Measurements from ENCODE around the gene MCAM. TPM values are rescaled to one million over a fixed set of nuclear protein-coding genes. Genes with fewer than 3 reads are reported as not detected.

Gene MCAM
- total and polyA plus RNA-seq, 5 donors = 95.1 to 127 (median 99.1) TPM

- intact Hi-C loops (cut with DNase I) = no loop called here
- Histone ChIP-seq H3K27ac (ENCODE audit: low read length) (no peak overlapping the region), H3K4me1 (ENCODE audit: control insufficient read depth, insufficient read depth, low read length) (peaks cover 8% of the 10 kb centered on the region), H3K4me3 (ENCODE audit: low read length) (no peak overlapping the region), H3K27me3 (ENCODE audit: control insufficient read depth, insufficient read depth) (no peaks in the 10 kb centered on the region), H3K9me3 (ENCODE audit: control insufficient read depth, low read length) (no peaks in the 10 kb centered on the region)
- ATAC-seq (no peak), DNase-seq (no peak)
- 92% methylated on average over 12 of the region's 12 CpGs for WGBS
Measured at GRCh38 chr11:119345685-119346084, 28.8 kb upstream of the MCAM start.

DNA sequence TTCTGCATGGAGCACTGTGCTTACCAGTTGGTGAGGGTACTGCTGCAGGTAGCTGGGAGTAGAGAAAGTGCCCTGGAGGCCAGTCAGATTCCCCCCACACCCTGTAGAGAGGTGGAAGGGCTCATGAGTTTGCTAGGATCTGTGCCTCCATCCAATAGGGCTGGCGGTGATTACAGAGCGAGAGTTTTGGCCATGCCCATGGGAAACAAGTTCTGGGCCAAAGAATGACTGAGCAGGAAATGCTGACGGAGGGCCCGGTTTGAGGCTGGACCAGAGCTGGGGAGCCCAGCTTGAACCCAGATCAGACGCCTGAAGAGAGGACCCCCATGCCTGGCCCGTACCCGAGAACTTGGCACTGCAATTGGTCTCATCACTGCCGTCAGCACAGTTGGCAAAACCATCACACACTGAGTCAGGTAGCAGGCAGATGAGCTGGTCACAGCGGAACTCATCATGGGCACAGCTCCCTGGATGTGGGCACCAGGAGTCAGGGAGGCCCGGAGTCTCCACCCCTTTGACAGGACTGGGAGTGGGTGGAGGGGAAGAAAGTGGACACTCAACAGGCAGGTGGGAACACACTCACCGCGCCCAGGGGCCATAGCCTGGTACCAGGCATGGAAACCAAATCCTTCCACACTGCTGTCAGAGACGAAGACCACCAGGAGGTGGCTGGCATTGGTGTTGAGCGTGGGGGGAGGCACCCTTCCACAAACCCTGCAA, 27.5 kb upstream of the MCAM start:
- no peak for ATAC-seq
- DNase-seq = no peak
- WGBS = 70% methylated on average over 14 of the region's 14 CpGs
- no peak overlapping the region for H3K27ac ChIP-seq (ENCODE audit: low read length)
- intact Hi-C loops (cut with DNase I) = no loop called here
- H3K27me3 ChIP-seq (ENCODE audit: control insufficient read depth, insufficient read depth) = no peaks in the 10 kb centered on the region
- no peak overlapping the region for H3K4me3 ChIP-seq (ENCODE audit: low read length)
- H3K9me3 ChIP-seq (ENCODE audit: control insufficient read depth, low read length) = no peaks in the 10 kb centered on the region
- H3K4me1 ChIP-seq (ENCODE audit: control insufficient read depth, insufficient read depth, low read length) = peaks cover 8% of the 10 kb centered on the region

DNA sequence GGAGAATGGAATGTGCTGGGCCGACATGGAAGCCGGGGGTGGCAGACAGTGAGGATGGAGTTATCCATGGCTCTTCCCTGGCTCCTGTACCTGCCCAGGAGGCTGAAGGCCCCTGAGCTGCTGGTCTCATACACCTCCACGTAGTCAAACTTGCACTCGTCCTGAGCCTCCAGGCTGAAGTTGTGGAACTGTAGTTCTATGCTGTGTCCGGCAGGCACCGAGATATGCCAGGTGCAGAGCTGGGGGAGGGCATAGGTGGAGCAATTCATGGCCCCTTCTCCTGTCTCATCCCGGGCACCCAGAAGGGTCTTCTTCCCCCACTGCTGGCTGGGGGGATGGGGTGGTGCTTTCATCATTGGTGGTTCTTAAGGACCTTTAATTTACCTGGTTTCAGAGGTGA, 26.8 kb upstream of the MCAM start:
- 90% methylated on average over 7 of the region's 7 CpGs for WGBS
- H3K4me1 ChIP-seq (ENCODE audit: control insufficient read depth, insufficient read depth, low read length) = peaks cover 14% of the 10 kb centered on the region
- H3K27me3 ChIP-seq (ENCODE audit: control insufficient read depth, insufficient read depth) = no peaks in the 10 kb centered on the region
- ATAC-seq = no peak
- DNase-seq = no peak
- H3K27ac ChIP-seq (ENCODE audit: low read length) = no peak overlapping the region
- no peak overlapping the region for H3K4me3 ChIP-seq (ENCODE audit: low read length)
- no peaks in the 10 kb centered on the region for H3K9me3 ChIP-seq (ENCODE audit: control insufficient read depth, low read length)
- intact Hi-C loops (cut with DNase I) = no loop called here

GRCh38 chr11:119342362-119343130, 25.6 kb upstream of the MCAM start:
- 82% methylated on average over 10 of the region's 10 CpGs for WGBS
- ATAC-seq = no peak
- peaks cover 14% of the 10 kb centered on the region for H3K4me1 ChIP-seq (ENCODE audit: control insufficient read depth, insufficient read depth, low read length)

GRCh38 chr11:119342023-119342300, 25.0 kb upstream of the MCAM start:
- DNase-seq (no peak), ATAC-seq (no peak)
- Histone ChIP-seq H3K27me3 (ENCODE audit: control insufficient read depth, insufficient read depth) (no peaks in the 10 kb centered on the region), H3K27ac (ENCODE audit: low read length) (no peak overlapping the region), H3K4me3 (ENCODE audit: low read length) (no peak overlapping the region), H3K9me3 (ENCODE audit: control insufficient read depth, low read length) (no peaks in the 10 kb centered on the region), H3K4me1 (ENCODE audit: control insufficient read depth, insufficient read depth, low read length) (peaks cover 14% of the 10 kb centered on the region)
- intact Hi-C loops (cut with DNase I) = no loop called here
- WGBS = 81% methylated on average over 7 of the region's 7 CpGs

More at GRCh38 chr11:119342362-119343130, 25.6 kb upstream of the MCAM start:
- no peak overlapping the region for H3K27ac ChIP-seq (ENCODE audit: low read length)
- no peaks in the 10 kb centered on the region for H3K27me3 ChIP-seq (ENCODE audit: control insufficient read depth, insufficient read depth)
- peak in 1 of 3 donors; percentile 63 for DNase-seq
- intact Hi-C loops (cut with DNase I) = no loop called here
- no peak overlapping the region for H3K4me3 ChIP-seq (ENCODE audit: low read length)
- no peaks in the 10 kb centered on the region for H3K9me3 ChIP-seq (ENCODE audit: control insufficient read depth, low read length)

DNA sequence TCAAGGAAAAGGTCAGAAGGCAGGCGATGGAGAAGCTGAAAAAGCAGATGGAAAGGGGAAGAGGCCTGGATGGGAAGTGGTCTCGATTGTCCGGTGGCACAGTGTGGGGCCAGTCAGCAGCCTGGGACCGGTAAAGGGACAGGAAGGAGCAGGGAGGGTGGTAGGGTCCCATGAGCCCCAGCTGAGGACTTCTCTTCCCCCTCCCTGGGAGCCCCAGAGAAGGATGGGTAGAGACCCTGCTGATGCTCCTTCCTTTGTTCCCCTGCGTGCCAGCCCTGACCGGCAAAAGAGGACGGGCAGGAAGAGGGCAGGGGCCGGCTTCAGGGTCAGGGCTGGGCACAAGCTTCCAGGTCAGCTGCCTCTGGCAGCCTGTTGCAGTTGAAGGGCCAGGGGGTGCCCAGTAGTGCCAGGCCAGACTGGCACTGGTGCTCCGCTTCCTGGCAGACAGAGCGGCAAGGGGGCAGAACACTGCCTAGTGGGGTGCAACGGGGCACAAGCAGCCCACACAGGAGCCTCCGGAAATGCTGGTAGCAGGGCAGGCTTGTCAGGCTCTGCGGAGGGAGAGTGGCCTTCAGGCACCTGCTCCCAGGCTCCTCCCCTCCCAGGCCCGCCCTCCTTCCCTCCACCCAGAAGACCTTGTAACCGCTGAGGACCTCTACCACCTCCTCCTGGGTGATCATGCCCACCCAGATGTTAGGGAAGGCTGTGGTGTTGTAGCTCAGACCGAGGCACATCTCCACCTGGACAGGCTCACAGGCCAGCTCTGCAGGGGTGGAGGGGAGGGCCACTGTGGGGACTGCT, 24.5 kb upstream of the MCAM start:
- Histone ChIP-seq H3K4me3 (ENCODE audit: low read length) (no peak overlapping the region), H3K9me3 (ENCODE audit: control insufficient read depth, low read length) (no peaks in the 10 kb centered on the region), H3K4me1 (ENCODE audit: control insufficient read depth, insufficient read depth, low read length) (peaks cover 14% of the 10 kb centered on the region), H3K27ac (ENCODE audit: low read length) (peak overlapping the region; percentile 59), H3K27me3 (ENCODE audit: control insufficient read depth, insufficient read depth) (no peaks in the 10 kb centered on the region)
- DNase-seq (peak in 1 of 3 donors; percentile 67), ATAC-seq (peak in 1 of 2 donors; percentile 1)
- intact Hi-C loops (cut with DNase I) = no loop called here
- 55% methylated on average over 16 of the region's 16 CpGs for WGBS

GRCh38 chr11:119340335-119341221, 23.6 kb upstream of the MCAM start, which contains the start of gene C1QTNF5:
TSS of gene C1QTNF5 (minus strand) at chr11:119340883. CDS start at chr11:119340397, 486 bp downstream.
- intact Hi-C loops (cut with DNase I) = no loop called here
- Histone ChIP-seq H3K4me3 (ENCODE audit: low read length) (peak within 1 kb of the TSS; percentile 44), H3K9me3 (ENCODE audit: control insufficient read depth, low read length) (no peaks in the 10 kb centered on the region), H3K4me1 (ENCODE audit: control insufficient read depth, insufficient read depth, low read length) (peaks cover 14% of the 10 kb centered on the region), H3K27me3 (ENCODE audit: control insufficient read depth, insufficient read depth) (no peaks in the 10 kb centered on the region), H3K27ac (ENCODE audit: low read length) (peak within 1 kb of the TSS; percentile 59)
- ATAC-seq = peak; percentile 64 to 74
- WGBS = 3% methylated on average over 53 of the region's 53 CpGs
- DNase-seq = peak; percentile 91 to 97 (median 96)

GRCh38 chr11:119339589-119340334, 22.8 kb upstream of the MCAM start:
- no peaks in the 10 kb centered on the region for H3K9me3 ChIP-seq (ENCODE audit: control insufficient read depth, low read length)
- H3K27me3 ChIP-seq (ENCODE audit: control insufficient read depth, insufficient read depth) = no peaks in the 10 kb centered on the region
- intact Hi-C loops (cut with DNase I) = no loop called here
- 2% methylated on average over 86 of the region's 86 CpGs for WGBS
- DNase-seq (peak; percentile 83 to 93 (median 91)), ATAC-seq (peak; percentile 66 to 68)
- peak overlapping the region; percentile 44 for H3K4me3 ChIP-seq (ENCODE audit: low read length)
- H3K27ac ChIP-seq (ENCODE audit: low read length) = peak overlapping the region; percentile 59
- H3K4me1 ChIP-seq (ENCODE audit: control insufficient read depth, insufficient read depth, low read length) = peaks cover 21% of the 10 kb centered on the region

GRCh38 chr11:119338965-119339588, 22.1 kb upstream of the MCAM start:
- peak; percentile 40 to 71 (median 69) for DNase-seq
- Histone ChIP-seq H3K9me3 (ENCODE audit: control insufficient read depth, low read length) (no peaks in the 10 kb centered on the region), H3K4me1 (ENCODE audit: control insufficient read depth, insufficient read depth, low read length) (peaks cover 21% of the 10 kb centered on the region), H3K4me3 (ENCODE audit: low read length) (peak overlapping the region; percentile 44), H3K27ac (ENCODE audit: low read length) (peak overlapping the region; percentile 59), H3K27me3 (ENCODE audit: control insufficient read depth, insufficient read depth) (no peaks in the 10 kb centered on the region)
- intact Hi-C loops (cut with DNase I) = no loop called here
- WGBS = 36% methylated on average over 11 of the region's 11 CpGs
- ATAC-seq = no peak
